ENCODE measurements around the gene SCAMP2. TPM values are rescaled to one million over a fixed set of nuclear protein-coding genes. Genes with fewer than 3 reads are reported as not detected.

The SCAMP2 gene
- total RNA-seq, 3 donors from 2014 or later (not counting 1 experiment from before 2014, with no cell fraction given) = 78.8 to 101 (median 92.8) TPM

- Mint-ChIP-seq H3K36me3 (no peaks in the 10 kb centered on the region), H3K4me1 (peaks cover 18 to 53% of the 10 kb centered on the region in 2 donors), H3K4me3 (peak overlapping the region; percentile 49), H3K27me3 (ENCODE audit: low read depth in 2 of 2) (no peaks in the 10 kb centered on the region), H3K27ac (peak overlapping the region in 1 of 2 donors; percentile 33), H3K9me3 (no peaks in the 10 kb centered on the region)
- no peaks in the 10 kb centered on the region for H3K9me3 ChIP-seq (ENCODE audit: control insufficient read depth, insufficient read depth, low read length)
- H3K36me3 ChIP-seq (ENCODE audit: control insufficient read depth, insufficient read depth, low read length) = peaks cover 6% of the 10 kb centered on the region
- peaks cover 48% of the 10 kb centered on the region for H3K4me1 ChIP-seq (ENCODE audit: control insufficient read depth, insufficient read depth, low read length)
- WGBS (ENCODE audit: insufficient coverage) = 96% methylated on average over 13 of the region's 14 CpGs
- H3K4me3 ChIP-seq (ENCODE audit: low read length) = peak overlapping the region; percentile 90
- intact Hi-C loops (cut with micrococcal nuclease) = loop anchor here (5.0 to 10.0 kb wide), 3 partner anchors 55 to 363 kb away; partner anchors contain the start of genes C15orf39 and FAM219B
- no peak overlapping the region for H3K27ac ChIP-seq (ENCODE audit: low read length)
- no peak for ATAC-seq
- H3K27me3 ChIP-seq (ENCODE audit: control insufficient read depth, insufficient read depth, low read length) = no peaks in the 10 kb centered on the region
- no peak for DNase-seq
- no peak for TF ChIP-seq CTCF (IDR thresholded peaks at IDR 0.05)
Measured at GRCh38 chr15:74841891-74842373, 31.2 kb downstream of the SCAMP2 start.

DNA sequence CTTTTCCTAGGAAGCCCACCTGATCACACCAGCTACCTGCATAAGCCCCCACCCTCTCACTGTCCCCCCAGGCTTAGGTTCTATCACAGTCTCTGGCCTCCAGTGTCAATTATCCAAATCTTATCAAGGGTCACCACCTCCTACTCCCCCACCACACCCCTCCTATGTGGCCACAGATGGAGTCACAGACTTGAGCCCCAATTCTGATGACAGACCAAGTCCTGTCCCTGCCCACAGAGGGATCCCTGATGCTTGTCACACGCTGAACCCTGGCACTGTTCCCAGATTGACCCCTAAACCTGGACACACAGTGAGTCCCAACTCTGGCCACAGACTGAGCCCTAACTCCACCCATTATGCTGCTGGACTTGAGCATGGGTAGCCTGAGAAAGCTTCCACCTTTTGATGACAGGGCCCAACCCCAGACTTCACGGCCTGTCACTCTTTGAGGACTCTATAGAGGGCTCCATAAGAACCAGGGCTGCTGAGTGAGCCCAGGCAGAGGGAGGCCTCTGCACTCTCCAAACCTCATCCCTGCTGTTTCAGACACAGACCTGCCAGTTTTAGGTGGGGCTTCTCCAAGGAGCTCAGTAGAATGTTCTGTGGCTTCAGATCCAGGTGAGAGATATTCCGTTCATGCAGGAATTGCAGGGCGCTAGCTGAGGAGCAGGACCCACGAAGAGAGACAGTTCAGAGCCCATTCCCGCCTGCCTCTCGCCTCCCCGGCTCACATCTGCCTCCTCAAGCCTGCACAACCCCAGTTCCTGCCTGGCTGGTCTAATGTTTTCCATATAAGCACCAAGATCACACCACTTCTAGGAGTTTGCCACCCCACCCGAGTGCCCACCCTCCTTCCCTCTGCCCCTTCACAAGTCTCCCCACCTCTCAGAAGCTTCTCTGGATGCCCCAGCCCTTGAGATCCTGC, 32.1 kb downstream of the SCAMP2 start:
- H3K27me3 ChIP-seq (ENCODE audit: control insufficient read depth, insufficient read depth, low read length) = no peaks in the 10 kb centered on the region
- no peaks in the 10 kb centered on the region for H3K9me3 ChIP-seq (ENCODE audit: control insufficient read depth, insufficient read depth, low read length)
- ATAC-seq = no peak
- intact Hi-C loops (cut with micrococcal nuclease) = loop anchor here (5.0 to 10.0 kb wide), 3 partner anchors 54 to 364 kb away; partner anchors contain the start of genes C15orf39 and FAM219B
- TF ChIP-seq CTCF (IDR thresholded peaks at IDR 0.05) = no peak
- no peak overlapping the region for H3K4me3 ChIP-seq (ENCODE audit: low read length)
- Mint-ChIP-seq H3K27me3 (ENCODE audit: low read depth in 2 of 2) (no peaks in the 10 kb centered on the region), H3K4me1 (peaks cover 18 to 53% of the 10 kb centered on the region in 2 donors), H3K4me3 (peak overlapping the region; percentile 37), H3K36me3 (no peaks in the 10 kb centered on the region), H3K27ac (peak overlapping the region in 1 of 2 donors; percentile 33), H3K9me3 (no peaks in the 10 kb centered on the region)
- H3K4me1 ChIP-seq (ENCODE audit: control insufficient read depth, insufficient read depth, low read length) = peaks cover 46% of the 10 kb centered on the region
- 94% methylated on average over 9 of the region's 9 CpGs for WGBS (ENCODE audit: insufficient coverage)
- no peak overlapping the region for H3K27ac ChIP-seq (ENCODE audit: low read length)
- no peak for DNase-seq
- peaks cover 6% of the 10 kb centered on the region for H3K36me3 ChIP-seq (ENCODE audit: control insufficient read depth, insufficient read depth, low read length)

GRCh38 chr15:74839526-74840395, 33.4 kb downstream of the SCAMP2 start:
- Histone ChIP-seq H3K27me3 (ENCODE audit: control insufficient read depth, insufficient read depth, low read length) (no peaks in the 10 kb centered on the region), H3K4me3 (ENCODE audit: low read length) (no peak overlapping the region), H3K4me1 (ENCODE audit: control insufficient read depth, insufficient read depth, low read length) (peaks cover 32% of the 10 kb centered on the region), H3K36me3 (ENCODE audit: control insufficient read depth, insufficient read depth, low read length) (peaks cover 6% of the 10 kb centered on the region), H3K9me3 (ENCODE audit: control insufficient read depth, insufficient read depth, low read length) (no peaks in the 10 kb centered on the region), H3K27ac (ENCODE audit: low read length) (no peak overlapping the region)
- H3K36me3 Mint-ChIP-seq = no peaks in the 10 kb centered on the region
- DNase-seq = no peak
- intact Hi-C loops (cut with micrococcal nuclease) = loop anchor here (5.0 to 10.0 kb wide), 3 partner anchors 52 to 365 kb away; partner anchors contain the start of genes C15orf39 and FAM219B
- 95% methylated on average over 31 of the region's 31 CpGs for WGBS (ENCODE audit: insufficient coverage)
- H3K27ac Mint-ChIP-seq = no peak overlapping the region
- ATAC-seq = no peak
- TF ChIP-seq CTCF (IDR thresholded peaks at IDR 0.05) = no peak
- no peaks in the 10 kb centered on the region for H3K9me3 Mint-ChIP-seq
- no peaks in the 10 kb centered on the region for H3K27me3 Mint-ChIP-seq (ENCODE audit: low read depth in 2 of 2)
- H3K4me3 Mint-ChIP-seq = no peak overlapping the region
- peaks cover 10 to 47% of the 10 kb centered on the region in 2 donors for H3K4me1 Mint-ChIP-seq

All from natural killer cell (primary cell).